HCT116 (cell line): Measurements from ENCODE around the gene NDUFS4. TPM values are rescaled to one million over a fixed set of nuclear protein-coding genes. Genes with fewer than 3 reads are reported as not detected.

Experiments used
- ATAC-seq: fragments of 200-7000 bp; cut with Tn5 transposase; 2 replicates; pipeline ENCODE4 v1.9.1; 2020; ENCODE audit warnings: mild to moderate bottlenecking, moderate library complexity
- BruUV-seq: library from RNA; stranded (reverse); fragments of 400-500 nt; replicated peaks from 2 replicates; lab custom pipeline; 2021; lab: Mats Ljungman, UMichigan
- CTCF ChIA-PET: fragments of 300-600 bp; sonication (Branson Sonifier 250); formaldehyde crosslinking; loops from one replicate; lab custom pipeline; 2021; ENCODE audit warnings: antibody characterized with exemption; lab: Charles Lee
- POLR2A ChIA-PET: fragments of 300-600, 350-600 bp; sonication (Branson Sonifier 250); formaldehyde crosslinking; loops from one replicate; lab custom pipeline; 2021; ENCODE audit warnings: antibody characterized with exemption; lab: Charles Lee
- RAD21 ChIA-PET, 2 experiments: fragments of 300-600 bp; sonication (Branson Sonifier 250); formaldehyde crosslinking; loops; one replicate each; lab custom pipeline; 2023; ENCODE audit warnings: low total read pairs in 2 of 2; ENCODE audit not compliant: uncharacterized antibody in 2 of 2, unreplicated experiment in 2 of 2, low non-redundant PET in 1 of 2; lab: Charles Lee
- DNase-seq: peaks from one replicate; pipeline ENCODE4 v3.0.0-alpha.2; 2010; ENCODE audit warnings: low read depth, low spot score
- H2AFZ ChIP-seq: fragments of 200-600 bp; shearing (Covaris generic), sonication (generic); 2 replicates; pipeline ENCODE4 v1.6.1; 2017; ENCODE audit warnings: low read depth, mixed run types, mixed read lengths, antibody characterized with exemption, low read length; ENCODE audit not compliant: poor library complexity, severe bottlenecking
- H3K27ac ChIP-seq: 2 replicates; pipeline ENCODE4 v1.5.1; 2012; ENCODE audit warnings: low read depth, low read length
- H3K27me3 ChIP-seq: fragments of 200-600 bp; sonication (generic); 2 replicates; pipeline ENCODE4 v1.6.1; 2016; ENCODE audit warnings: mixed run types, low read length, mixed read lengths; ENCODE audit not compliant: insufficient read depth
- H3K36me3 ChIP-seq, 2 experiments: fragments of 200-500 bp in 1 of 2; fragments of 200-600 bp in 1 of 2; sonication (Bioruptor generic) in 1 of 2; sonication (generic) in 1 of 2; 2 replicates each; pipeline versions ENCODE4 v1.5.1 to v1.6.1; 2014 to 2016; ENCODE audit warnings: low read length in 2 of 2, inconsistent platforms in 1 of 2, mixed read lengths in 1 of 2, mixed run types in 1 of 2; ENCODE audit not compliant: insufficient read depth in 2 of 2, control insufficient read depth in 1 of 2
- H3K4me1 ChIP-seq, 2 experiments: fragments of 200-600 bp in 1 of 2; sonication (generic) in 1 of 2; 2 replicates each; pipeline versions ENCODE4 v1.5.1 to v1.6.1; 2012 to 2017; ENCODE audit warnings: low read length in 2 of 2, inconsistent platforms in 1 of 2, mild to moderate bottlenecking in 1 of 2, mixed read lengths in 1 of 2, mixed run types in 1 of 2, moderate library complexity in 1 of 2; ENCODE audit not compliant: insufficient read depth in 2 of 2, control insufficient read depth in 1 of 2
- H3K4me2 ChIP-seq: fragments of 200-600 bp; sonication (generic); 2 replicates; pipeline ENCODE4 v1.6.1; 2017; ENCODE audit warnings: mixed run types, low read length, mixed read lengths
- H3K4me3 ChIP-seq, 2 experiments: fragments of 200-600 bp in 1 of 2; sonication (generic) in 1 of 2; replicated peaks in 1 of 2; 2 replicates each; pipeline ENCODE4 v1.5.1; 2011 to 2016; ENCODE audit warnings: low read length in 2 of 2, control low read depth in 1 of 2, low read depth in 1 of 2, mild to moderate bottlenecking in 1 of 2, mixed read lengths in 1 of 2, mixed run types in 1 of 2
- H3K79me2 ChIP-seq: fragments of 200-600 bp; sonication (generic); 2 replicates; pipeline ENCODE4 v1.6.1; 2017; ENCODE audit warnings: mild to moderate bottlenecking, mixed run types, low read length, moderate library complexity, mixed read lengths; ENCODE audit not compliant: insufficient read depth
- H3K9ac ChIP-seq: fragments of 200-600 bp; sonication (generic); 2 replicates; pipeline ENCODE4 v1.6.1; 2016; ENCODE audit warnings: low read length, mixed read lengths
- H3K9me2 ChIP-seq: fragments of 200-600 bp; sonication (generic), shearing (Covaris generic); 2 replicates; pipeline ENCODE4 v1.6.1; 2017; ENCODE audit warnings: mixed run types, mild to moderate bottlenecking, moderate library complexity; ENCODE audit not compliant: insufficient read depth
- H3K9me3 ChIP-seq, 2 experiments: fragments of 200-500 bp in 1 of 2; fragments of 200-600 bp in 1 of 2; sonication (Bioruptor generic) in 1 of 2; sonication (generic) in 1 of 2; 2 replicates each; pipeline ENCODE4 v1.6.1; 2014 to 2017; ENCODE audit warnings: low read length in 2 of 2, mixed read lengths in 2 of 2, inconsistent platforms in 1 of 2, low read depth in 1 of 2, mild to moderate bottlenecking in 1 of 2, mixed run types in 1 of 2, moderate library complexity in 1 of 2; ENCODE audit not compliant: control insufficient read depth in 1 of 2, insufficient read depth in 1 of 2
- H4K20me1 ChIP-seq: fragments of 200-600 bp; sonication (generic), shearing (Covaris generic); 2 replicates; pipeline ENCODE4 v1.6.1; 2017; ENCODE audit warnings: mixed run types, mild to moderate bottlenecking, moderate library complexity; ENCODE audit not compliant: insufficient read depth
- CBX3 ChIP-seq: IDR thresholded peaks from 2 replicates; pipeline ENCODE4 v1.6.1; 2012; ENCODE audit warnings: low read depth
- EGR1 ChIP-seq: IDR thresholded peaks from 2 replicates; pipeline ENCODE4 v1.6.1; 2012; ENCODE audit warnings: low read depth
- EZH2phosphoT487 ChIP-seq: fragments of 200-600 bp; IDR thresholded peaks from 2 replicates; pipeline ENCODE4 v1.6.1; 2018; ENCODE audit warnings: antibody characterized with exemption, borderline replicate concordance
- FOSL1 ChIP-seq: IDR thresholded peaks from 2 replicates; pipeline ENCODE4 v1.6.1; 2012; ENCODE audit warnings: low read depth
- JUND ChIP-seq: IDR thresholded peaks from 2 replicates; pipeline ENCODE4 v1.6.1; 2012
- POLR2AphosphoS5 ChIP-seq: IDR thresholded peaks from 2 replicates; pipeline ENCODE4 v1.6.1; 2011; ENCODE audit warnings: mild to moderate bottlenecking, low read depth, low read length, moderate library complexity
- RAD21 ChIP-seq: IDR thresholded peaks from 2 replicates; pipeline ENCODE4 v1.6.1; 2012; ENCODE audit warnings: low read depth, mild to moderate bottlenecking
- SIN3A ChIP-seq: IDR thresholded peaks from 2 replicates; pipeline ENCODE4 v1.6.1; 2012; ENCODE audit warnings: low read depth
- SP1 ChIP-seq: IDR thresholded peaks from 2 replicates; pipeline ENCODE4 v1.6.1; 2012; ENCODE audit warnings: low read depth
- TCF7L2 ChIP-seq: IDR thresholded peaks from 2 replicates; pipeline ENCODE4 v1.7.0; 2011; ENCODE audit warnings: borderline replicate concordance, inconsistent platforms; ENCODE audit not compliant: insufficient read depth, insufficient read length; ENCODE audit errors: extremely low read depth
- YY1 ChIP-seq: IDR thresholded peaks from 2 replicates; pipeline ENCODE4 v1.6.1; 2011; ENCODE audit warnings: low read length, low read depth, moderate library complexity, mild to moderate bottlenecking; ENCODE audit not compliant: insufficient replicate concordance; ENCODE audit errors: extremely low read depth
- intact Hi-C: fragments of 100-400 bp; cut with micrococcal nuclease; formaldehyde crosslinking; loops from 2 replicates; pipeline ENCODE4 v1.10.0; 2022
- total RNA-seq: library from RNA; stranded (reverse); gene quantifications from one replicate; pipeline ENCODE4 v1.2.1, GENCODE V29; 2021; ENCODE audit not compliant: unreplicated experiment
- TF ChIP-seq, protein P1 (sequence below): IDR thresholded peaks from 2 replicates; pipeline ENCODE4 v1.6.1; 2012
- TF ChIP-seq, protein P2 (sequence below): IDR thresholded peaks from 2 replicates; pipeline ENCODE4 v1.6.1; 2011; ENCODE audit warnings: mild to moderate bottlenecking, low read length, moderate library complexity; ENCODE audit not compliant: insufficient replicate concordance; ENCODE audit errors: extremely low read depth

The NDUFS4 gene
- total RNA-seq, 1 experiment from 2014 or later, result 91.4 TPM

DNA sequence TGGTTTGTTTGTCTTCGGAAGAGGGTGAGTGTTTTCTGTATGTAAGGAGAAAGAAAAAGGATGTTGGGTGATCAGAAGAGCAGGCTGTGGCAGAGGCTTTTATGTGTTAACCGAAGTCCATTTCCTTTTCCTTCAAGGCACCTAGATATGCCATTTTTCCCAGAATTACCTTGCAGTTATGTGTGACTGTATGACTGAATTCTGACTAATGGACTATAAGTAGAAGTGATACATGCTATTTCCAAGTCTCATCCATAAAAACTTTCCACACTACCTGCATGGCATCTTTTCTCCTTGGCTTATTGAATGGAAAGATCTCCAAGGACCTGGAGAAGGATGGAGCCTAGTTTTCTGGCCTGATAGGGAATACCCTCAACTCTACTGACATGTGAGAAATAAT is 10.6 kb upstream of the NDUFS4 start:
- Histone ChIP-seq H3K4me3 (no peak overlapping the region), H3K9me3 (no peaks in the 10 kb centered on the region), H3K4me1 (no peaks in the 10 kb centered on the region), H3K9me2 (no peaks in the 10 kb centered on the region), H3K4me2 (no peak overlapping the region), H2AFZ (no peak overlapping the region), H3K79me2 (no peaks in the 10 kb centered on the region), H3K27ac (no peak overlapping the region), H3K36me3 (no peaks in the 10 kb centered on the region), H3K9ac (no peak overlapping the region), H3K27me3 (no peaks in the 10 kb centered on the region), H4K20me1 (no peaks in the 10 kb centered on the region)
- CTCF ChIA-PET, result no interaction called here
- intact Hi-C loops, result no loop called here
- BruUV-seq, result no TSS peak
- POLR2A ChIA-PET, result no interaction called here
- DNase-seq, result no peak
- no peak for TF ChIP-seq TCF7L2
- no peak for TF ChIP-seq YY1
- TF ChIP-seq RAD21, result no peak
- TF ChIP-seq, protein P1, sequence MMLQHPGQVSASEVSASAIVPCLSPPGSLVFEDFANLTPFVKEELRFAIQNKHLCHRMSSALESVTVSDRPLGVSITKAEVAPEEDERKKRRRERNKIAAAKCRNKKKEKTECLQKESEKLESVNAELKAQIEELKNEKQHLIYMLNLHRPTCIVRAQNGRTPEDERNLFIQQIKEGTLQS, result no peak
- TF ChIP-seq FOSL1, result no peak
- TF ChIP-seq SP1, result no peak
- no peak for ATAC-seq
- RAD21 ChIA-PET, result no interaction called here

DNA sequence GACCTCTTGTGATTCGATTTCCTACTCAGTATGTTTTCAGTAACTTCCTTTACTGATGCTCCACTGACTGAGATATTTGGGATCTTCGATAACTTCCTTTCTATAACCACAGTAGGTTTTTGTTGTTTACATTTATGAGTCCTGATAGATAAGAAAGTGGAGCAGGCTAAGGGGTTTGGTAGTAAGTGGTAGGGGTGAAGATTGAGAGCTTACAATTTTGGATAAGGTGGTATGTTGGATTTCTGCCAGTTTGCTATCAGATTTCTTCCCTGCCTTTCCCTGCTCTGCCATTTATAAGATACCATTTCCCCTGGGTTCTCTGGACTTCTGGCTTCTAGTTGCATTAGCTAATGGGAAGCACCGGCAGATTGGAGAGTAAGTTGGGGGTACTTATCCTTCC is 7.9 kb upstream of the NDUFS4 start:
- DNase-seq (no peak), ATAC-seq (no peak)
- intact Hi-C loops, result no loop called here
- H3K9me3 ChIP-seq, result no peaks in the 10 kb centered on the region
- no peak overlapping the region for H3K4me2 ChIP-seq
- no peaks in the 10 kb centered on the region for H4K20me1 ChIP-seq
- H3K27ac ChIP-seq, result no peak overlapping the region
- BruUV-seq, result no TSS peak
- H3K9ac ChIP-seq, result no peak overlapping the region
- TF ChIP-seq POLR2AphosphoS5 (no peak), YY1 (no peak), EGR1 (no peak), SIN3A (no peak), JUND (no peak), CBX3 (no peak), EZH2phosphoT487 (no peak)
- TF ChIP-seq, protein P1, result no peak
- TF ChIP-seq, protein P2, sequence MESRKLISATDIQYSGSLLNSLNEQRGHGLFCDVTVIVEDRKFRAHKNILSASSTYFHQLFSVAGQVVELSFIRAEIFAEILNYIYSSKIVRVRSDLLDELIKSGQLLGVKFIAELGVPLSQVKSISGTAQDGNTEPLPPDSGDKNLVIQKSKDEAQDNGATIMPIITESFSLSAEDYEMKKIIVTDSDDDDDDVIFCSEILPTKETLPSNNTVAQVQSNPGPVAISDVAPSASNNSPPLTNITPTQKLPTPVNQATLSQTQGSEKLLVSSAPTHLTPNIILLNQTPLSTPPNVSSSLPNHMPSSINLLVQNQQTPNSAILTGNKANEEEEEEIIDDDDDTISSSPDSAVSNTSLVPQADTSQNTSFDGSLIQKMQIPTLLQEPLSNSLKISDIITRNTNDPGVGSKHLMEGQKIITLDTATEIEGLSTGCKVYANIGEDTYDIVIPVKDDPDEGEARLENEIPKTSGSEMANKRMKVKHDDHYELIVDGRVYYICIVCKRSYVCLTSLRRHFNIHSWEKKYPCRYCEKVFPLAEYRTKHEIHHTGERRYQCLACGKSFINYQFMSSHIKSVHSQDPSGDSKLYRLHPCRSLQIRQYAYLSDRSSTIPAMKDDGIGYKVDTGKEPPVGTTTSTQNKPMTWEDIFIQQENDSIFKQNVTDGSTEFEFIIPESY, result no peak
- no peaks in the 10 kb centered on the region for H3K4me1 ChIP-seq
- no peaks in the 10 kb centered on the region for H3K9me2 ChIP-seq
- ChIA-PET RAD21 (no interaction called here), CTCF (no interaction called here), POLR2A (no interaction called here)
- H3K36me3 ChIP-seq, result no peaks in the 10 kb centered on the region
- H2AFZ ChIP-seq, result no peak overlapping the region
- no peaks in the 10 kb centered on the region for H3K79me2 ChIP-seq
- no peaks in the 10 kb centered on the region for H3K27me3 ChIP-seq
- H3K4me3 ChIP-seq, result no peak overlapping the region
